NT2/D1 (cell line): ENCODE data around the gene XKR7.
"Not testable (repeated sequence)": the region's sequence is repeated elsewhere in the genome, so short reads cannot be mapped to it uniquely, and the experiment has no call there.

Experiments used
- DNase-seq: peaks from one replicate; pipeline ENCODE4 v3.0.0-alpha.2; 2011; ENCODE audit warnings: low read depth, low spot score
- H3K27me3 ChIP-seq: 2 replicates; pipeline ENCODE4 v1.6.0; 2011; ENCODE audit warnings: mild to moderate bottlenecking; ENCODE audit not compliant: insufficient read length, insufficient read depth
- H3K36me3 ChIP-seq: 2 replicates; pipeline ENCODE4 v1.6.1; 2011; ENCODE audit warnings: mild to moderate bottlenecking, low read length, mixed read lengths; ENCODE audit not compliant: insufficient read depth, insufficient read length
- H3K4me1 ChIP-seq: 2 replicates; pipeline ENCODE4 v1.5.1; 2011; ENCODE audit not compliant: insufficient read depth, insufficient read length
- H3K4me3 ChIP-seq: 2 replicates; pipeline ENCODE4 v1.5.1; 2011; ENCODE audit warnings: low read depth; ENCODE audit not compliant: insufficient read length
- H3K9ac ChIP-seq: 2 replicates; pipeline ENCODE4 v1.6.0; 2011; ENCODE audit warnings: low read depth; ENCODE audit not compliant: insufficient read length
- H3K9me3 ChIP-seq: 2 replicates; pipeline ENCODE4 v1.5.1; 2011; ENCODE audit warnings: mild to moderate bottlenecking, low read length; ENCODE audit not compliant: insufficient read depth
- SUZ12 ChIP-seq: IDR thresholded peaks from 2 replicates; pipeline ENCODE4 v1.6.1; 2011; ENCODE audit not compliant: insufficient read length, insufficient read depth; ENCODE audit errors: extremely low read depth
- YY1 ChIP-seq: IDR thresholded peaks from 2 replicates; pipeline ENCODE4 v1.6.1; 2011; ENCODE audit not compliant: insufficient read length, insufficient read depth
- ZNF274 ChIP-seq: IDR thresholded peaks from 2 replicates; pipeline ENCODE4 v1.6.1; 2011; ENCODE audit warnings: mild to moderate bottlenecking, low read depth, low read length

XKR7 gene

GRCh38 chr20:31923388-31924331 lies 44.3 kb upstream of the XKR7 start:
- Histone ChIP-seq H3K27me3 (no peaks in the 10 kb centered on the region), H3K9ac (no peak overlapping the region), H3K36me3 (no peaks in the 10 kb centered on the region), H3K9me3 (no peaks in the 10 kb centered on the region), H3K4me3 (no peak overlapping the region), H3K4me1 (peaks cover 12% of the 10 kb centered on the region)
- DNase-seq: no peak
- no peak for TF ChIP-seq ZNF274
- no peak for TF ChIP-seq YY1
- no peak for TF ChIP-seq SUZ12

- no peak for DNase-seq
- no peak overlapping the region for H3K9ac ChIP-seq
- no peaks in the 10 kb centered on the region for H3K27me3 ChIP-seq
- peaks cover 10% of the 10 kb centered on the region for H3K4me1 ChIP-seq
- H3K9me3 ChIP-seq: no peaks in the 10 kb centered on the region
- no peak for TF ChIP-seq ZNF274
- TF ChIP-seq YY1: no peak
- H3K4me3 ChIP-seq: no peak overlapping the region
- H3K36me3 ChIP-seq: no peaks in the 10 kb centered on the region
These were observed 43.4 kb upstream of the XKR7 start for GRCh38 chr20:31924561-31924960.

DNA sequence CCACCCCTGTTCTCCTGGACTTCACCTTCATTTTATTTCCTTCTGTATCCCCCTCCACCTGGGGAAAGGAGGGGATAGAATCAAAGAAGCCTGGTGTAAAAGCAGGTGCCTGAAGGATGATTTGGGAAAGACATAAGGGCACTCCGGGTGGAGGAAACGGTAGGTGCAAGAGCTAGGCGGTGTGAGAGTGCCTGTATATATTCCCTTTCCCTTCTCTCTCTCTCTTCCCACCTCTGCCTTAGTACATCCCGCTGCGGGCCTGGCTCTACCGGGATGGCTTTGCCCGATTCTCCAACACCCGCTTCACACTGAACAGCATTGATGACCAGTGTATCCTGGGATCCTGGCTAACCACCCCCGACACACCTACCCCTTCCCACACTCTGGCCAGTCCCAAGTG lies 42.3 kb upstream of the XKR7 start:
- Histone ChIP-seq H3K4me3 (no peak overlapping the region), H3K27me3 (no peaks in the 10 kb centered on the region), H3K9ac (no peak overlapping the region), H3K4me1 (peaks cover under 1% of the 10 kb centered on the region), H3K9me3 (no peaks in the 10 kb centered on the region), H3K36me3 (no peaks in the 10 kb centered on the region)
- no peak for DNase-seq
- no peak for TF ChIP-seq ZNF274
- TF ChIP-seq YY1: no peak

DNA sequence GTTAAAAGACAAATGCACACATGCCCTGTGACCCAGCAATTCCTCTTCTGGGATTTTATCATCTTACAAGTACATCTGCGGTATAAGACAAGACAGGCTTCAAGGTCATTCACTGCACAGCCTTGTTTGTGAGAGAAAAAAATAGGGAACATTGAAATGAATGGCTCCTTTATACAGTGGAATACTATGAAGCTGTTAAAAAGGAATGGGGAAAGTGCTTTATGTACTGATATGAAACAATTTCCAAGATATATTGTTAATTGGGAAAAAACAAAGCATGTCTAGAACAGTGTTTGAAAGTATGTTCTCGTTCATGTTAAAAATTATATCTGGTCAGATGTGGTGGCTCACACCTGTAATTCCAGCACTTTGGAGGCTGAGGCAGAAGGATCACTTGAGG lies 41.5 kb upstream of the XKR7 start:
- Histone ChIP-seq H3K9me3 (no peaks in the 10 kb centered on the region), H3K9ac (no peak overlapping the region), H3K27me3 (no peaks in the 10 kb centered on the region), H3K4me1 (no peaks in the 10 kb centered on the region), H3K36me3 (no peaks in the 10 kb centered on the region), H3K4me3 (no peak overlapping the region)
- no peak for DNase-seq
- TF ChIP-seq YY1 (no peak), SUZ12 (no peak), ZNF274 (no peak)

GRCh38 chr20:31927627-31928159 lies 40.3 kb upstream of the XKR7 start:
- Histone ChIP-seq H3K36me3 (no peaks in the 10 kb centered on the region), H3K27me3 (no peaks in the 10 kb centered on the region), H3K4me1 (no peaks in the 10 kb centered on the region), H3K4me3 (no peak overlapping the region), H3K9ac (no peak overlapping the region), H3K9me3 (no peaks in the 10 kb centered on the region)
- no peak for DNase-seq
- no peak for TF ChIP-seq SUZ12
- TF ChIP-seq ZNF274: no peak
- TF ChIP-seq YY1: no peak

- H3K4me3 ChIP-seq, H3K4me1 ChIP-seq, DNase-seq, H3K9me3 ChIP-seq, H3K27me3 ChIP-seq, H3K9ac ChIP-seq, H3K36me3 ChIP-seq: not testable (repeated sequence)
These were observed 38.3 kb upstream of the XKR7 start for GRCh38 chr20:31929631-31930030.

- Histone ChIP-seq H3K9me3 (no peaks in the 10 kb centered on the region), H3K4me3 (no peak overlapping the region), H3K36me3 (no peaks in the 10 kb centered on the region), H3K4me1 (peaks cover 3% of the 10 kb centered on the region), H3K9ac (no peak overlapping the region), H3K27me3 (no peaks in the 10 kb centered on the region)
- no peak for TF ChIP-seq SUZ12
- no peak for TF ChIP-seq YY1
- TF ChIP-seq ZNF274: no peak
- no peak for DNase-seq
These were observed 37.2 kb upstream of the XKR7 start for GRCh38 chr20:31930779-31931178.
